ENCODE results near the gene DHPS. TPM values are rescaled to one million over a fixed set of nuclear protein-coding genes. Genes with fewer than 3 reads are reported as not detected.
"Not testable (repeated sequence)": the region's sequence is repeated elsewhere in the genome, so short reads cannot be mapped to it uniquely, and the experiment has no call there.

Gene DHPS
- total RNA-seq, 1 donor from 2014 or later: 79.4 TPM

DNA sequence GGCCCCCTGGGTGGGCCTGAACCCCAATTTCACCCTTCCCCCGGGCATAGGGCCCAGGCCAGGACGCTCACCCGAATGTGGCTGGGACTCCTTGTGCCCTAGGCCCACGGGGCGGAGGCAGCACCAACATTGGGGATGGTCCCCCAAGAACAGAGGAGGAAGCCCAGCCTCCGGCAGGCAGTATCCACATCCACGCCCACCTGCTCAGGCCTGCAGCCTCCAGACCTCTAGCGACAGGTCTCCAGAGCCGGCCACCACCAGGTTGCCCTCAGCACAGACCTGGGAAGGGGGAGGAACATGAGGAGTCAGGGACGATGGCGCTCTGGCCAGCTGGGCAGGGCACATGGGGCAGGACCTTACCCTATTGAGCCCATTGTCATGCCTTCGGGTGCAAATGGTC lies 7.3 kb upstream of the DHPS start:
- no peaks in the 10 kb centered on the region for H3K36me3 Mint-ChIP-seq
- no peaks in the 10 kb centered on the region for H3K27me3 Mint-ChIP-seq
- DNase-seq (ENCODE audit: extremely low spot score, unreplicated experiment): no peak
- no peak overlapping the region for H3K4me3 Mint-ChIP-seq
- H3K27ac Mint-ChIP-seq: no peak overlapping the region
- TF ChIP-seq, protein P1, sequence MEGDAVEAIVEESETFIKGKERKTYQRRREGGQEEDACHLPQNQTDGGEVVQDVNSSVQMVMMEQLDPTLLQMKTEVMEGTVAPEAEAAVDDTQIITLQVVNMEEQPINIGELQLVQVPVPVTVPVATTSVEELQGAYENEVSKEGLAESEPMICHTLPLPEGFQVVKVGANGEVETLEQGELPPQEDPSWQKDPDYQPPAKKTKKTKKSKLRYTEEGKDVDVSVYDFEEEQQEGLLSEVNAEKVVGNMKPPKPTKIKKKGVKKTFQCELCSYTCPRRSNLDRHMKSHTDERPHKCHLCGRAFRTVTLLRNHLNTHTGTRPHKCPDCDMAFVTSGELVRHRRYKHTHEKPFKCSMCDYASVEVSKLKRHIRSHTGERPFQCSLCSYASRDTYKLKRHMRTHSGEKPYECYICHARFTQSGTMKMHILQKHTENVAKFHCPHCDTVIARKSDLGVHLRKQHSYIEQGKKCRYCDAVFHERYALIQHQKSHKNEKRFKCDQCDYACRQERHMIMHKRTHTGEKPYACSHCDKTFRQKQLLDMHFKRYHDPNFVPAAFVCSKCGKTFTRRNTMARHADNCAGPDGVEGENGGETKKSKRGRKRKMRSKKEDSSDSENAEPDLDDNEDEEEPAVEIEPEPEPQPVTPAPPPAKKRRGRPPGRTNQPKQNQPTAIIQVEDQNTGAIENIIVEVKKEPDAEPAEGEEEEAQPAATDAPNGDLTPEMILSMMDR (conservative IDR thresholded peaks at IDR 0.05): no peak
- no peaks in the 10 kb centered on the region for H3K9me3 Mint-ChIP-seq
- no peaks in the 10 kb centered on the region for H3K4me1 Mint-ChIP-seq (ENCODE audit: unreplicated experiment)

GRCh38 chr19:12687496-12688196 lies 6.0 kb upstream of the DHPS start, which contains the start of gene GNG14:
TSS of gene GNG14 (plus strand) at chr19:12687998. CDS start at chr19:12688049, 51 bp downstream.
- no peaks in the 10 kb centered on the region for H3K27me3 Mint-ChIP-seq
- no peaks in the 10 kb centered on the region for H3K36me3 Mint-ChIP-seq
- H3K4me3 Mint-ChIP-seq: no peak within 1 kb of the TSS
- no peak within 1 kb of the TSS for H3K27ac Mint-ChIP-seq
- no peaks in the 10 kb centered on the region for H3K9me3 Mint-ChIP-seq
- TF ChIP-seq, protein P1 (conservative IDR thresholded peaks at IDR 0.05): no peak
- DNase-seq (ENCODE audit: extremely low spot score, unreplicated experiment): no peak
- H3K4me1 Mint-ChIP-seq (ENCODE audit: unreplicated experiment): no peaks in the 10 kb centered on the region

DNA sequence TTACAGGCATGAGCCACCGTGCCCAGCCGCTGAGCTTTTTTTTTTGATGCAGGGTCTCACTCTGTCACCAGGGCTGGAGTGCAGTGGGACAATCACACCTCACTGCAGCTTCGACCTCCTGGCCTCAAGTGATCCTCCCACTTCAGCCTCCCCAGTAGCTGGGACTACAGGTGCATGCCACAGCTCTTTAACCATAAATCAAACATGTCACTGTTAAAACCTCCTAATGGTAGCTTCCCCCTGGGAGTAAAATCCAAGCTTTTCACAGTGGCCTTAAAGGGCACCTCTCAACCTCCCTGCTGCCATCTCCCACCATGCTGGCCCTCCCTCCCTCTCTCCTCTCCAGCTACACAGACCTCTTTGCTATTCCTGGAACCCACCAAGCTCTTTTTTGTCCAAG lies 4.2 kb upstream of the DHPS start:
- DNase-seq (ENCODE audit: extremely low spot score, unreplicated experiment): no peak
- Mint-ChIP-seq H3K36me3 (peaks cover 6% of the 10 kb centered on the region), H3K4me1 (ENCODE audit: unreplicated experiment) (peaks cover 6% of the 10 kb centered on the region), H3K4me3 (no peak overlapping the region), H3K9me3 (no peaks in the 10 kb centered on the region), H3K27ac (no peak overlapping the region), H3K27me3 (no peaks in the 10 kb centered on the region)
- TF ChIP-seq, protein P1 (conservative IDR thresholded peaks at IDR 0.05): no peak

DNA sequence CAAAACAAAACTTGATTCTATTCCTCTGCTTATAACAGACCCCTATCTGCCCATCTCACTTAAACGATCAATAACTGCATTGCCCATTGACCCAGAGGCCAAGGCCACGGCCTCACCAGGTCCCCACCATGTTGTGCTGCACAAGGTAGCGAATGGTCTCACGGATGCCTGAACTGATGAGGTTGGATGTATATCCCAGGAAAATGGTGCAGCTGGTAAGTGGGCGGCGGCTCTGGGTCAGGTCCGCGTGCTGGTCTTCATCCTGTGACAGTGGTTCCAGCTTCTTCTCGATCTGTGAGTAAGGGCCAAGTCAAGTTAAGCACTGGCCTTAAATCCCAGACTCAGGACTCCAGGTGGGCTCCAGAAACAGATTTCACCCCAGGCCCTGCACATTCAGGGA lies 1.6 kb downstream of the DHPS start:
- Mint-ChIP-seq H3K4me1 (ENCODE audit: unreplicated experiment) (peaks cover 6% of the 10 kb centered on the region), H3K27ac (no peak overlapping the region), H3K9me3 (no peaks in the 10 kb centered on the region), H3K36me3 (peaks cover 22% of the 10 kb centered on the region), H3K4me3 (peak overlapping the region; percentile 39), H3K27me3 (no peaks in the 10 kb centered on the region)
- TF ChIP-seq, protein P1 (conservative IDR thresholded peaks at IDR 0.05): no peak
- no peak for DNase-seq (ENCODE audit: extremely low spot score, unreplicated experiment)

DNA sequence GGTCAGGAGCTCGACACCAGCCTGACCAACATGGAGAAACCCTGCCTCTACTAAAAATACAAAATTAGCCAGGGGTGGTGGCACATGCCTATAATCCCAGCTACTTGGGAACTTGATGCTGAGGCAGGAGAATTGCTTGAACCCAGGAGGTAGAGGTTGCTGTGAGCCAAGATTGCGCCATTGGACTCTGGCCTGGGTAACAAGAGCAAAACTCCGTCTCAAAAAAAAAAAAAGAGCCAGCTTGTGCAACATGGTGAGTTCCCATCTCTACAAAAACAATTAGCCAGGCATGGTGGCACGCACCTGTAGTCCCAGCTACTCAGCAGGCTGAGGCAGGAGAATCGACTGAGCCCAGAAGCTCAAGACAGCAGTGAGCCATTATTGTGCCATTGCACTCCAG lies 3.6 kb downstream of the DHPS start:
- H3K27me3 Mint-ChIP-seq; DNase-seq (ENCODE audit: extremely low spot score, unreplicated experiment); H3K4me1 Mint-ChIP-seq (ENCODE audit: unreplicated experiment); H3K9me3 Mint-ChIP-seq; H3K4me3 Mint-ChIP-seq; H3K27ac Mint-ChIP-seq: not testable (repeated sequence)
- peaks cover 27% of the 10 kb centered on the region for H3K36me3 Mint-ChIP-seq

DNA sequence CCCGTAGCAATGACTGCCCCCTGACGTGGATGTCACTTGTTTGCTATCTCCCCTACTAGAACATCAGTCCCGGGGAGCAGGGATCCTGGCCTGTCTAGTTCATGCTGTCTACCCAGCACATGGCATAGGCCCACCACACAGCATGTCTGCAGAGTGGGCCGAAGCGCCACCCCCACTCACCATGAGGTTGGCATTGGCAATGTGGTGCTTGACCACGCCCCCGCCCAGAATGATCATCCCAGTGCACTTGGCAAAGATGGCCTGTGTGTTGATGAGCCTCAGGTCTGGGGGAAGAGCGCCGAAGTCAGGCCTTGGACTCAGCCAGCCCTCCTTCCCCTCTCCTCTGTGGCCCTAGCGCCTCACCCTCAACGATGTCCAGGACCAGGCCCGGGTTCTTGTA lies 4.8 kb downstream of the DHPS start:
- H3K27me3 Mint-ChIP-seq: no peaks in the 10 kb centered on the region

More for the DNA sequence above, 4.8 kb downstream of the DHPS start:
- no peak for DNase-seq (ENCODE audit: extremely low spot score, unreplicated experiment)
- Mint-ChIP-seq H3K27ac (peak overlapping the region; percentile 63), H3K9me3 (no peaks in the 10 kb centered on the region), H3K4me3 (no peak overlapping the region), H3K4me1 (ENCODE audit: unreplicated experiment) (peaks cover 9% of the 10 kb centered on the region), H3K36me3 (peaks cover 31% of the 10 kb centered on the region)
- TF ChIP-seq, protein P1 (conservative IDR thresholded peaks at IDR 0.05): no peak

Measured in type B pancreatic cell (in vitro differentiated cells).